Measurements from ENCODE around the gene BLMH. TPM values are rescaled to one million over a fixed set of nuclear protein-coding genes. Genes with fewer than 3 reads are reported as not detected.

BLMH gene
- total and polyA plus RNA-seq, 2 donors (not counting 1 experiment from before 2014, with no cell fraction given) = 23.0 to 26.1 TPM

DNA sequence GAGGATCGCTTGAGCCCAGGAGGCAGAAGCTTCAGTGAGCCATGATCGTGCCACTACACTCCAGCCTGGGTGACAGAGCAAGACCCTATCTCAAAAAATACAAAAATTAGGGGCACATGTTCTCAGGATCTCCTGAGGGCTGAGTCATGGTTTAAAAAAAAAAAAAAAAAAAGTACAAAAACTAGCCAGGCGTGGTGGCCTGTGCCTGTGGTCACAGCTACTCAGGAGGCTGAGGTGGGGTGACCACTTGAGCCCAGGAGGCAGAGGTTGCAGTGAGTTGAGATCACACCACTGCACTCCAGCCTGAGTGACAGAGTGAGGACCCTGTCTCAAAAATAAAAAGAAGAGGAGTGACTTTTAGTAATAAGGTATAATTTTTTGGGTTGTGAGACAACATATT, 16.9 kb downstream of the BLMH start:
- Histone ChIP-seq H4K20me1 (ENCODE audit: control insufficient read depth, extremely low read depth, insufficient read depth, low read length) (no peaks in the 10 kb centered on the region), H3K9ac (ENCODE audit: insufficient read depth, low read length) (no peak overlapping the region), H3K9me3 (ENCODE audit: control insufficient read depth, insufficient read depth, low read depth, low read length) (no peaks in the 10 kb centered on the region), H3K27ac (ENCODE audit: insufficient read depth, low read length) (no peak overlapping the region), H3K79me2 (ENCODE audit: control insufficient read depth, insufficient read depth, low read length) (no peaks in the 10 kb centered on the region), H2AFZ (ENCODE audit: low read length) (no peak overlapping the region), H3K4me1 (ENCODE audit: control insufficient read depth, extremely low read depth, insufficient read depth, low read length) (no peaks in the 10 kb centered on the region), H3K4me2 (ENCODE audit: extremely low read depth, insufficient read depth, low read length) (no peak overlapping the region), H3K4me3 (replicated peaks in 1 of 4; ENCODE audit: control extremely low read depth in 1 of 4, insufficient read depth in 1 of 4, low read depth in 3 of 4, low read length in 4 of 4) (no peak overlapping the region), H3K36me3 (ENCODE audit: control insufficient read depth, insufficient read depth, low read length) (peaks cover 7% of the 10 kb centered on the region), H3K27me3 (ENCODE audit: control insufficient read depth, insufficient read depth, low read length) (no peaks in the 10 kb centered on the region)
- DNase-seq (ENCODE audit: low read depth in 2 of 2) = no peak
- TF ChIP-seq, protein P1, sequence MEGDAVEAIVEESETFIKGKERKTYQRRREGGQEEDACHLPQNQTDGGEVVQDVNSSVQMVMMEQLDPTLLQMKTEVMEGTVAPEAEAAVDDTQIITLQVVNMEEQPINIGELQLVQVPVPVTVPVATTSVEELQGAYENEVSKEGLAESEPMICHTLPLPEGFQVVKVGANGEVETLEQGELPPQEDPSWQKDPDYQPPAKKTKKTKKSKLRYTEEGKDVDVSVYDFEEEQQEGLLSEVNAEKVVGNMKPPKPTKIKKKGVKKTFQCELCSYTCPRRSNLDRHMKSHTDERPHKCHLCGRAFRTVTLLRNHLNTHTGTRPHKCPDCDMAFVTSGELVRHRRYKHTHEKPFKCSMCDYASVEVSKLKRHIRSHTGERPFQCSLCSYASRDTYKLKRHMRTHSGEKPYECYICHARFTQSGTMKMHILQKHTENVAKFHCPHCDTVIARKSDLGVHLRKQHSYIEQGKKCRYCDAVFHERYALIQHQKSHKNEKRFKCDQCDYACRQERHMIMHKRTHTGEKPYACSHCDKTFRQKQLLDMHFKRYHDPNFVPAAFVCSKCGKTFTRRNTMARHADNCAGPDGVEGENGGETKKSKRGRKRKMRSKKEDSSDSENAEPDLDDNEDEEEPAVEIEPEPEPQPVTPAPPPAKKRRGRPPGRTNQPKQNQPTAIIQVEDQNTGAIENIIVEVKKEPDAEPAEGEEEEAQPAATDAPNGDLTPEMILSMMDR (conservative IDR thresholded peaks at IDR 0.05 in 1 of 2, IDR thresholded peaks at IDR 0.05 in 1 of 2; ENCODE audit: low read depth in 1 of 2, low read length in 2 of 2) = no peak
- TF ChIP-seq EZH2 (IDR thresholded peaks at IDR 0.05; ENCODE audit: low read length, missing control alignments) = no peak

DNA sequence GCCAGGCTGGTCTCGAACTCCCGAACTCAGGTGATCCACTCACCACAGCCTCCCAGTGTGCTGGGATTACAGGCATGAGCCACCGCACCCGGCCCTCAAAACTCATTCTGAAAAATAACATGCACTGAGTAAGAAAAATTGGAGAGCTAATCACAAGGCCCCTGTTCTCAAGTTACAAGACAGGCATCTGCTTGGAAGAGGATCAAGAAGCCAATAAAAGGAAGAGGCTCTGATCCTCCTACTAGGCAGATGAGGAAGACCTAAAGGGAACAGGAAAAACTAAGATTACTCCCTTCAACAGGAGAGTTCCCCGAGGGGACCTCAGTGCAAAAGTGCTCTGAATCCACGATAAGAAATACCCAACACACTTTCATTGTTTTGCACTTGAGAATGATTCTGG, 18.4 kb downstream of the BLMH start:
- no peaks in the 10 kb centered on the region for H3K27me3 ChIP-seq (ENCODE audit: control insufficient read depth, insufficient read depth, low read length)
- peak; percentile 20 to 22 for DNase-seq (ENCODE audit: low read depth in 2 of 2)
- no peaks in the 10 kb centered on the region for H3K9me3 ChIP-seq (ENCODE audit: control insufficient read depth, insufficient read depth, low read depth, low read length)
- H3K9ac ChIP-seq (ENCODE audit: insufficient read depth, low read length) = no peak overlapping the region
- H2AFZ ChIP-seq (ENCODE audit: low read length) = no peak overlapping the region
- H3K4me1 ChIP-seq (ENCODE audit: control insufficient read depth, extremely low read depth, insufficient read depth, low read length) = no peaks in the 10 kb centered on the region
- no peak for TF ChIP-seq EZH2 (IDR thresholded peaks at IDR 0.05; ENCODE audit: low read length, missing control alignments)
- TF ChIP-seq, protein P1 (conservative IDR thresholded peaks at IDR 0.05 in 1 of 2, IDR thresholded peaks at IDR 0.05 in 1 of 2; ENCODE audit: low read depth in 1 of 2, low read length in 2 of 2) = no peak
- peaks cover 7% of the 10 kb centered on the region for H3K36me3 ChIP-seq (ENCODE audit: control insufficient read depth, insufficient read depth, low read length)
- H4K20me1 ChIP-seq (ENCODE audit: control insufficient read depth, extremely low read depth, insufficient read depth, low read length) = no peaks in the 10 kb centered on the region
- H3K79me2 ChIP-seq (ENCODE audit: control insufficient read depth, insufficient read depth, low read length) = no peaks in the 10 kb centered on the region
- no peak overlapping the region for H3K4me3 ChIP-seq (replicated peaks in 1 of 4; ENCODE audit: control extremely low read depth in 1 of 4, insufficient read depth in 1 of 4, low read depth in 3 of 4, low read length in 4 of 4)
- H3K4me2 ChIP-seq (ENCODE audit: extremely low read depth, insufficient read depth, low read length) = no peak overlapping the region
- H3K27ac ChIP-seq (ENCODE audit: insufficient read depth, low read length) = no peak overlapping the region

DNA sequence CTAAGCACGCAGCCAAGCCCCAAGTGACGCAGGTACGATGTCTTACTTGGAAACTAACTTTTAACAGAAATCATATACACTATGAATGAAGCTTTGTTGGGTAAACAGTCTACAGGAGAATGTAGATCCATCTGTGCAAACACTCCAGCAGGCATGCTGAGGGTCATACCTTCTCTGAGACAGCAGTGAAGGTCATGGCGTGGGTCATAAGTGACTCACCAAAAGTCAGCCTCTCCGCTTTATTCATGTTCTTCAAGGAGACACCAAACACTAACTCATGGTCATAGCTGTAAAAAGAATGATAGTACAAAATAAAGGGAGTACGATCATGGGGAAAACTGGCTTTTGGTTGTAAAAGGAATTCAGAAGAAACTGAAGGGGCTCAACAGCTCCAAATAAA, 20.6 kb downstream of the BLMH start:
- peaks cover 6% of the 10 kb centered on the region for H3K36me3 ChIP-seq (ENCODE audit: control insufficient read depth, insufficient read depth, low read length)
- H3K4me2 ChIP-seq (ENCODE audit: extremely low read depth, insufficient read depth, low read length) = no peak overlapping the region
- no peaks in the 10 kb centered on the region for H3K79me2 ChIP-seq (ENCODE audit: control insufficient read depth, insufficient read depth, low read length)
- TF ChIP-seq EZH2 (IDR thresholded peaks at IDR 0.05; ENCODE audit: low read length, missing control alignments) = no peak
- TF ChIP-seq, protein P1 (conservative IDR thresholded peaks at IDR 0.05 in 1 of 2, IDR thresholded peaks at IDR 0.05 in 1 of 2; ENCODE audit: low read depth in 1 of 2, low read length in 2 of 2) = no peak
- H3K4me3 ChIP-seq (replicated peaks in 1 of 4; ENCODE audit: control extremely low read depth in 1 of 4, insufficient read depth in 1 of 4, low read depth in 3 of 4, low read length in 4 of 4) = no peak overlapping the region
- no peaks in the 10 kb centered on the region for H3K9me3 ChIP-seq (ENCODE audit: control insufficient read depth, insufficient read depth, low read depth, low read length)
- DNase-seq (ENCODE audit: low read depth in 2 of 2) = peak; percentile 31 to 50
- no peak overlapping the region for H3K9ac ChIP-seq (ENCODE audit: insufficient read depth, low read length)
- no peak overlapping the region for H3K27ac ChIP-seq (ENCODE audit: insufficient read depth, low read length)
- H3K4me1 ChIP-seq (ENCODE audit: control insufficient read depth, extremely low read depth, insufficient read depth, low read length) = no peaks in the 10 kb centered on the region
- no peak overlapping the region for H2AFZ ChIP-seq (ENCODE audit: low read length)
- no peaks in the 10 kb centered on the region for H3K27me3 ChIP-seq (ENCODE audit: control insufficient read depth, insufficient read depth, low read length)
- no peaks in the 10 kb centered on the region for H4K20me1 ChIP-seq (ENCODE audit: control insufficient read depth, extremely low read depth, insufficient read depth, low read length)

All from fibroblast of lung (primary cell).